OCI-LY1 (cell line): ENCODE measurements around the gene MOK.

Experiments used
- H2AFZ ChIP-seq: fragments of 200-600 bp; sonication (generic), shearing (Covaris generic); 2 replicates; pipeline ENCODE4 v1.6.0; 2014; ENCODE audit warnings: antibody characterized with exemption, mild to moderate bottlenecking, low read length
- H3F3A ChIP-seq: fragments of 200-600 bp; sonication (generic), shearing (Covaris generic); 2 replicates; pipeline ENCODE4 v1.6.0; 2014; ENCODE audit warnings: mild to moderate bottlenecking, antibody characterized with exemption, low read length, moderate library complexity; ENCODE audit not compliant: insufficient read depth
- H3K27ac ChIP-seq: fragments of 200-600 bp; sonication (generic); 2 replicates; pipeline ENCODE4 v1.5.1; 2014; ENCODE audit warnings: low read length, mixed run types, mild to moderate bottlenecking, low read depth; ENCODE audit not compliant: poor library complexity, severe bottlenecking
- H3K27me3 ChIP-seq: fragments of 200-600 bp; sonication (generic); 2 replicates; pipeline ENCODE4 v1.6.0; 2014; ENCODE audit warnings: antibody characterized with exemption, mild to moderate bottlenecking, low read length, moderate library complexity; ENCODE audit not compliant: insufficient read depth
- H3K36me3 ChIP-seq: fragments of 200-600 bp; sonication (generic); 2 replicates; pipeline ENCODE4 v1.6.1; 2014; ENCODE audit warnings: mild to moderate bottlenecking, antibody characterized with exemption, low read length, moderate library complexity, mixed read lengths; ENCODE audit not compliant: insufficient read depth
- H3K4me1 ChIP-seq: fragments of 200-600 bp; sonication (generic); 2 replicates; pipeline ENCODE4 v1.5.1; 2014; ENCODE audit warnings: mild to moderate bottlenecking, low read length, moderate library complexity; ENCODE audit not compliant: insufficient read depth, severe bottlenecking
- H3K4me2 ChIP-seq: fragments of 200-600 bp; sonication (generic), shearing (Covaris generic); 2 replicates; pipeline ENCODE4 v1.6.1; 2014; ENCODE audit warnings: low read length
- H3K4me3 ChIP-seq: fragments of 200-600 bp; sonication (generic); 2 replicates; pipeline ENCODE4 v1.5.1; 2014; ENCODE audit warnings: low read length, low read depth, mild to moderate bottlenecking, mixed read lengths; ENCODE audit not compliant: poor library complexity, severe bottlenecking
- H3K79me2 ChIP-seq: fragments of 200-600 bp; shearing (Covaris generic); 2 replicates; pipeline ENCODE4 v1.6.1; 2016; ENCODE audit warnings: mixed run types, low read length, mixed read lengths; ENCODE audit not compliant: insufficient read depth
- H3K9ac ChIP-seq: fragments of 200-600 bp; sonication (generic), shearing (Covaris generic); 2 replicates; pipeline ENCODE4 v1.6.1; 2014; ENCODE audit warnings: mild to moderate bottlenecking, low read length, mixed read lengths
- H3K9me2 ChIP-seq: fragments of 200-600 bp; sonication (generic), shearing (Covaris generic); 2 replicates; pipeline ENCODE4 v1.6.1; 2014; ENCODE audit warnings: low read depth, mild to moderate bottlenecking, low read length, mixed read lengths
- H3K9me3 ChIP-seq: fragments of 200-600 bp; shearing (Covaris generic); 2 replicates; pipeline ENCODE4 v1.6.1; 2014; ENCODE audit warnings: low read length, mixed read lengths
- H4K20me1 ChIP-seq: fragments of 200-600 bp; sonication (generic), shearing (Covaris generic); 2 replicates; pipeline ENCODE4 v1.6.0; 2016; ENCODE audit warnings: mild to moderate bottlenecking, low read length; ENCODE audit not compliant: insufficient read depth
- EZH2 ChIP-seq: fragments of 200-600 bp; sonication (generic), shearing (Covaris generic); IDR thresholded peaks from 2 replicates; pipeline ENCODE4 v1.8.0; 2017; ENCODE audit warnings: borderline replicate concordance, mixed run types, mild to moderate bottlenecking, antibody characterized with exemption, low read length, moderate library complexity, mixed read lengths
- TF ChIP-seq, protein P1 (sequence below): fragments of 200-600 bp; sonication (generic), shearing (Covaris generic); IDR thresholded peaks from 2 replicates; pipeline ENCODE4 v1.5.1; 2017; ENCODE audit warnings: mild to moderate bottlenecking, antibody characterized with exemption, low read length, moderate library complexity, mixed read lengths

Gene MOK

DNA sequence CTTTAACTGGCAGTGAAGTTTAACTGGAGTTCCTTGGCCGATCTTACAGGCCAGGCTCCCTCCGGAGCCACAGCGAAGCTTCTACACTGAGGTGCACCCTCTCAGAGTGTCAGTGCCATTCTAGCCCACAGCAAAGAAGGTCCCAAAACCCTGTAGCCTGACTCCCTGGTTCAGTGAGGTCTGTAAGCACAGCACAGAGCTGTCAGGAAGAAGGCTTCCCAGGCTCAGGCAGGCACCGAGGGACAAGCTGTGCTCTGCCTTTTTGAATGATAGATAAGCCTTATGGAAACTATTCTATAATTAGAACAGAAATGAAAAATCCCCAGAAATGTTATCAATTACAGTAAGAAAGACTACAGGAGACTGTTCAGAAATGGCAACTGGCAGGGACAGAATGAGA, 40.2 kb downstream of the MOK start:
- H3K27ac ChIP-seq: no peak overlapping the region
- H3K79me2 ChIP-seq: no peaks in the 10 kb centered on the region
- TF ChIP-seq, protein P1, sequence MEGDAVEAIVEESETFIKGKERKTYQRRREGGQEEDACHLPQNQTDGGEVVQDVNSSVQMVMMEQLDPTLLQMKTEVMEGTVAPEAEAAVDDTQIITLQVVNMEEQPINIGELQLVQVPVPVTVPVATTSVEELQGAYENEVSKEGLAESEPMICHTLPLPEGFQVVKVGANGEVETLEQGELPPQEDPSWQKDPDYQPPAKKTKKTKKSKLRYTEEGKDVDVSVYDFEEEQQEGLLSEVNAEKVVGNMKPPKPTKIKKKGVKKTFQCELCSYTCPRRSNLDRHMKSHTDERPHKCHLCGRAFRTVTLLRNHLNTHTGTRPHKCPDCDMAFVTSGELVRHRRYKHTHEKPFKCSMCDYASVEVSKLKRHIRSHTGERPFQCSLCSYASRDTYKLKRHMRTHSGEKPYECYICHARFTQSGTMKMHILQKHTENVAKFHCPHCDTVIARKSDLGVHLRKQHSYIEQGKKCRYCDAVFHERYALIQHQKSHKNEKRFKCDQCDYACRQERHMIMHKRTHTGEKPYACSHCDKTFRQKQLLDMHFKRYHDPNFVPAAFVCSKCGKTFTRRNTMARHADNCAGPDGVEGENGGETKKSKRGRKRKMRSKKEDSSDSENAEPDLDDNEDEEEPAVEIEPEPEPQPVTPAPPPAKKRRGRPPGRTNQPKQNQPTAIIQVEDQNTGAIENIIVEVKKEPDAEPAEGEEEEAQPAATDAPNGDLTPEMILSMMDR: no peak
- TF ChIP-seq EZH2: no peak
- H3F3A ChIP-seq: no peaks in the 10 kb centered on the region
- no peak overlapping the region for H3K9ac ChIP-seq
- no peaks in the 10 kb centered on the region for H3K36me3 ChIP-seq
- H3K9me3 ChIP-seq: no peaks in the 10 kb centered on the region
- no peaks in the 10 kb centered on the region for H3K4me1 ChIP-seq
- H3K4me3 ChIP-seq: no peak overlapping the region
- H3K4me2 ChIP-seq: no peak overlapping the region
- no peaks in the 10 kb centered on the region for H3K9me2 ChIP-seq
- H4K20me1 ChIP-seq: no peaks in the 10 kb centered on the region
- H2AFZ ChIP-seq: no peak overlapping the region
- H3K27me3 ChIP-seq: no peaks in the 10 kb centered on the region

DNA sequence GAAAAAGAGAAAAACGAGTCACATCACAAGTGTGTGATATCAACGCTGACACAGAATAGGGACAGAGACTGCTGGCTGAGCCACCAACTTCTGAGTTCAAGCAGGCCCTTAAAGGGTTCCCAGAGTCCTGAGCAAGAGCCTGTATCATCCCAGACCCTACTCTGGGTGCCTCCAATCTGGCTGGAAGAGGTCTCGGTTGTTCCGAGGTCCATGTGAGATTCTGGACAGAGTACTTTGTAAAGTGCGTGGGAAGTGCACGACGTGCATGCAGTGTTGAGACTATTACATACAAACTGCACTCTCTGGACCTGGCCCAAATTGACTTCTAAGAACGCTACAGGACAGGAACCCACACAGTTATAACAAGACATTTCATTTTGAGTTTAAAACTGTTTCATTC, 40.6 kb downstream of the MOK start:
- Histone ChIP-seq H3K4me1 (no peaks in the 10 kb centered on the region), H3K9ac (no peak overlapping the region), H3K4me2 (no peak overlapping the region), H3K36me3 (no peaks in the 10 kb centered on the region), H3F3A (no peaks in the 10 kb centered on the region), H4K20me1 (no peaks in the 10 kb centered on the region), H3K27ac (no peak overlapping the region), H3K9me2 (no peaks in the 10 kb centered on the region), H3K27me3 (no peaks in the 10 kb centered on the region), H2AFZ (no peak overlapping the region), H3K4me3 (no peak overlapping the region), H3K79me2 (no peaks in the 10 kb centered on the region), H3K9me3 (no peaks in the 10 kb centered on the region)
- TF ChIP-seq EZH2: no peak
- TF ChIP-seq, protein P1: no peak

DNA sequence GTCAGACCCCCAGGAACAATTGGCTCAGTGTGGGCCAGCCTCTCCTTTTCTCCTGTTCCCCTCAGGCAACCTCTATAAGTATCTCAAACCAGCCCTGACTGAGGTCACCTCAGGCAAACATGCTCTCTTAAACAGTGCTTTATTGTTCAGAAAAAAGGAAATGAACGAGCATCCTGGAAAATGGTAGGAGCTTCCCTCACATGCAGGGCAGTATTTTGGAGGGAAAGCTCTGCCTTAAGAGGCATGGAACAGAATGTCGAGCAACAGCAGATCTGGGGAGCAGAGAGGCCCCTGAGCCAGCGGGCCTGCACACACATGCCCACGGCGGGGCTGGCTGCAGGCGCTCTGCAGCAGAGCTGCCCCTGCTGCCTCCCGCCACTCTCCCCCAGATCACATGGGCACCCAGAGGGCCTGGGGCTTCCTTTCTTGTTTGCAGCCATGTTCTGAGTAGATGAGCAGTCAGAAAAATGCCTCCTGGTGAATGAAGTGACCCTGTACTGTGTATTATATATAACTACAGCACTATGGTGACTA, 42.0 kb downstream of the MOK start:
- Histone ChIP-seq H3K9me3 (no peaks in the 10 kb centered on the region), H3F3A (no peaks in the 10 kb centered on the region), H2AFZ (no peak overlapping the region), H3K36me3 (no peaks in the 10 kb centered on the region), H3K27ac (no peak overlapping the region), H3K4me2 (no peak overlapping the region), H4K20me1 (no peaks in the 10 kb centered on the region), H3K27me3 (no peaks in the 10 kb centered on the region), H3K9ac (no peak overlapping the region), H3K4me3 (no peak overlapping the region), H3K79me2 (no peaks in the 10 kb centered on the region), H3K4me1 (no peaks in the 10 kb centered on the region), H3K9me2 (no peaks in the 10 kb centered on the region)
- no peak for TF ChIP-seq EZH2
- TF ChIP-seq, protein P1: no peak
